ENCODE data around the gene ATP4A. TPM values are rescaled to one million over a fixed set of nuclear protein-coding genes. Genes with fewer than 3 reads are reported as not detected.

The ATP4A gene
- total and polyA plus RNA-seq, 7 donors, result 0.10 TPM; not detected in 6

DNA sequence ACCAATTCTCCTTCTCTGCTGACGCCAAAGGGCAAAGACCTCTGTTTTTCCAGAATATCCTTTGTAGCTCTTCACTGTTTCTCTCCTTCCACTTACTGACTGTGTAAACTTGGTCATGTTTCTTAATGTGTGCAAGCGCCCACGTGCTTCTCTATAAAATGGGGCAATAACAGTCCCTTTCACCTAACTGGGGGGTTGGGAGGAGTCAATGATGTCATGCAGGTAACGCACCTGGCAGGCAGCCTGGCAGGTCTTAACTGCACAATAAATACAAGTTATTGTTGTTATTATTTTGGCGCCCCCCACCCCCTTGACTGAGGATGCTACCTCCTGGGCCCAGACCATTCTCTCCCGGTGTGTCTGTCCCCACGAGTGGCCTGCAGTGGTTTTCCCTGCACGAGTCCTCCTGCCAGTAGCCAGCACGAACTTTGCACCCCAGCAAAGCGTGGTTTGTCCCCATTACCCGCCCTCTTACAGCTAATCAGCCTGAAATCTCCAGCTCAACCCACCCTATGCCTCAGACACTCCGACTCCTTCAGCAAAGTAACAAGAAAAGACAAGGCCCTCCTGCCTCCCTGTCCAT lies 40.6 kb downstream of the ATP4A start:
- H3K27me3 ChIP-seq, result peaks cover under 1 to 36% (median 2%) of the 10 kb centered on the region in 3 donors
- 22 to 67% methylated on average over 12 of the region's 12 CpGs for WGBS, 2 donors

GRCh38 chr19:35521124-35521743 lies 42.2 kb downstream of the ATP4A start:
- no peaks in the 10 kb centered on the region for H3K36me3 ChIP-seq
- intact Hi-C loops (cut with DNase I), result no loop called here
- H3K27ac ChIP-seq, result no peak overlapping the region
- no peak for TF ChIP-seq CTCF (IDR thresholded peaks at IDR 0.05)
- TF ChIP-seq EP300 (IDR thresholded peaks at IDR 0.05), result no peak
- TF ChIP-seq POLR2AphosphoS5 (IDR thresholded peaks at IDR 0.05), result no peak
- TF ChIP-seq POLR2A (IDR thresholded peaks at IDR 0.05), result no peak
- no peaks in the 10 kb centered on the region for H3K9me3 ChIP-seq
- no peak overlapping the region for H3K4me3 ChIP-seq
- DNase-seq, result no peak
- H3K4me1 ChIP-seq, result no peaks in the 10 kb centered on the region
- 80 to 87% methylated on average over 16 of the region's 16 CpGs for WGBS, 2 donors
- peaks cover 0 to 21% (median 2%) of the 10 kb centered on the region in 3 donors for H3K27me3 ChIP-seq

More for the DNA sequence above, 40.6 kb downstream of the ATP4A start:
- DNase-seq, result no peak
- intact Hi-C loops (cut with DNase I), result no loop called here
- Histone ChIP-seq H3K36me3 (no peaks in the 10 kb centered on the region), H3K4me1 (no peaks in the 10 kb centered on the region), H3K4me3 (no peak overlapping the region), H3K27ac (no peak overlapping the region), H3K9me3 (no peaks in the 10 kb centered on the region)
- TF ChIP-seq CTCF (IDR thresholded peaks at IDR 0.05) (no peak), POLR2A (IDR thresholded peaks at IDR 0.05) (no peak), POLR2AphosphoS5 (IDR thresholded peaks at IDR 0.05) (no peak), EP300 (IDR thresholded peaks at IDR 0.05) (no peak)

- H3K27me3 ChIP-seq, result peaks cover 0 to 14% (median 2%) of the 10 kb centered on the region in 3 donors
- no peak overlapping the region for H3K27ac ChIP-seq
- no peaks in the 10 kb centered on the region for H3K9me3 ChIP-seq
- H3K4me1 ChIP-seq, result no peaks in the 10 kb centered on the region
- WGBS, 2 donors, result 38 to 57% methylated on average over 7 of the region's 7 CpGs
- intact Hi-C loops (cut with DNase I), result no loop called here
- no peaks in the 10 kb centered on the region for H3K36me3 ChIP-seq
- H3K4me3 ChIP-seq, result no peak overlapping the region
- TF ChIP-seq POLR2A (IDR thresholded peaks at IDR 0.05) (no peak), POLR2AphosphoS5 (IDR thresholded peaks at IDR 0.05) (no peak), EP300 (IDR thresholded peaks at IDR 0.05) (no peak), CTCF (IDR thresholded peaks at IDR 0.05) (no peak)
- DNase-seq, result no peak
These were observed 44.2 kb downstream of the ATP4A start for GRCh38 chr19:35519291-35519690.

DNA sequence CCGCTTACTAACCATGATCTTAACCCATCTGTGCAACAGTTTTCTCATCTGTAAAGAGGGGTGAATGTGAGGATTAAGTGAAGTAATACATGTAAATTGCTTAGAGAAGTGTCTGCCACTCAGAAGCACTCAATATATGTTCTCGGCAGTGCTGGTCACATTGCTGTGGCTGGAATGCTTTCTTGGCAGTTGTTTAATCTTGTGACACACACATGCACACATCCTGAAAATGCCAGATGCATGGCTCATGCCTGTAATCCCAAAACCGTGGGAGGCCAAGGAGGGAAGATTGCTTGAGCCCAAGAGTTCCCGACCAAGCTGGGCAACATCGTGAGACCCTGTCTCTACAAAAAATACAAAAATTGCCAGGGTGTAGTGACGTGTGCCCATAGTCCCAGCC lies 45.1 kb downstream of the ATP4A start:
- Histone ChIP-seq H3K27me3 (peaks cover 0 to 20% (median 12%) of the 10 kb centered on the region in 3 donors), H3K27ac (no peak overlapping the region), H3K36me3 (no peaks in the 10 kb centered on the region), H3K9me3 (no peaks in the 10 kb centered on the region), H3K4me3 (no peak overlapping the region), H3K4me1 (no peaks in the 10 kb centered on the region)
- intact Hi-C loops (cut with DNase I), result no loop called here
- no peak for TF ChIP-seq EP300 (IDR thresholded peaks at IDR 0.05)
- no peak for TF ChIP-seq POLR2A (IDR thresholded peaks at IDR 0.05)
- no peak for TF ChIP-seq CTCF (IDR thresholded peaks at IDR 0.05)
- no peak for TF ChIP-seq POLR2AphosphoS5 (IDR thresholded peaks at IDR 0.05)
- DNase-seq, result no peak
- WGBS, 2 donors, result 73 to 74% methylated on average over 6 of the region's 6 CpGs

Data from sigmoid colon (tissue), 7 donors.